ENCODE results near the gene DDX18. TPM values are rescaled to one million over a fixed set of nuclear protein-coding genes. Genes with fewer than 3 reads are reported as not detected.
A peak's percentile ranks its signal among the peaks of the same experiment; 100 is the strongest.

Gene DDX18
- total and polyA plus RNA-seq, 11 donors: 12.2 to 40.6 (median 28.2) TPM

DNA sequence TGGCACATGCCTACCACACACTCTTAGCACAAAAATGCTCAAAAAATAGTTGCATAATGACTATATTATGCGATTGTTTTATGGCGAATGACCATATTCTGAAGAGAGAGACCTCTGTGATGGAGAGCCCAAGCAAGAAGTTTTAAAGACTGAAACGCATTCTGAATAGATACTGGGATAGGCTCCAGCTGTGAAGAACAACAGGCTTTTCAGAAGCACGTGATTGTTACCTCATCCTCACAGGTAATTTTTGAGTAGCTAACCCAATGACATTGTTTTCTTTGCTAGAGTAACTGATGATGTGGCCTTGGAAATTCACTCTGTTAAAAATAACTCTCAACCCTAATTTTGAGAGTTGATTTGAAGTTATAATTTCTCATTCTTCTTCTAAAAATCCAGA, 2.0 kb upstream of the DDX18 start:
- 60 to 65% (median 63%) methylated on average over 4 of the region's 4 CpGs for WGBS, 4 donors

DNA sequence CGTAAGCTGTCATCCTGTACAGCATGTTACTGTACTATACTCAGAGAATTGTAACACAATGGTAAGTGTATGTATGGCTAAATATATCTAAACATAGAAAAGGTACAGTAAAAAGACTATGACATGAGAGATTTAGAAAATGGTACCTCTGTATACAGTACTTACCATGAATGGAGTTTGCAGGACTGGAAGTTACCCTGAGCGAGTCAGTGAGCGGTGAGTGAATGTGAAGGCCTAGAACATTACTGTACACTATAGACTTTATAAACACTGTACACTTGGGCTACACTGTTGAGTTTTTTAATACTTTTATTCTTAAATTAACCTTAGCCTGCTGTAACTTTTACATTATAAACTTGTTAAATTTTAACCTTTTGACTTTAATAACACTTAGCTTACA, 1.5 kb downstream of the DDX18 start:
- H3K4me3 ChIP-seq: peak overlapping the region in 5 of 12 donors; percentile 63 to 95 (median 82)
- no peak overlapping the region for H3K27ac ChIP-seq
- peaks cover 0 to 48% (median 36%) of the 10 kb centered on the region in 9 donors for H3K36me3 ChIP-seq
- intact Hi-C loops (cut with DNase I): loop anchor here in 4 of 10 donors (5.0 to 10.0 kb wide), 5 partner anchors 119 to 269 kb away; partner anchors contain the start of genes CCDC93 (in 2 of the 4) and INSIG2 (in 1 of the 4)
- H3K9me3 ChIP-seq: no peaks in the 10 kb centered on the region
- ATAC-seq (no peak), DNase-seq (no peak)
- 92 to 97% (median 93%) methylated on average over 3 of the region's 3 CpGs for WGBS, 4 donors
- peaks cover 0 to 27% (median 15%) of the 10 kb centered on the region in 12 donors for H3K4me1 ChIP-seq
- H3K27me3 ChIP-seq: no peaks in the 10 kb centered on the region
- no peak for TF ChIP-seq POLR2A (IDR thresholded peaks at IDR 0.05)
- TF ChIP-seq, protein P1, sequence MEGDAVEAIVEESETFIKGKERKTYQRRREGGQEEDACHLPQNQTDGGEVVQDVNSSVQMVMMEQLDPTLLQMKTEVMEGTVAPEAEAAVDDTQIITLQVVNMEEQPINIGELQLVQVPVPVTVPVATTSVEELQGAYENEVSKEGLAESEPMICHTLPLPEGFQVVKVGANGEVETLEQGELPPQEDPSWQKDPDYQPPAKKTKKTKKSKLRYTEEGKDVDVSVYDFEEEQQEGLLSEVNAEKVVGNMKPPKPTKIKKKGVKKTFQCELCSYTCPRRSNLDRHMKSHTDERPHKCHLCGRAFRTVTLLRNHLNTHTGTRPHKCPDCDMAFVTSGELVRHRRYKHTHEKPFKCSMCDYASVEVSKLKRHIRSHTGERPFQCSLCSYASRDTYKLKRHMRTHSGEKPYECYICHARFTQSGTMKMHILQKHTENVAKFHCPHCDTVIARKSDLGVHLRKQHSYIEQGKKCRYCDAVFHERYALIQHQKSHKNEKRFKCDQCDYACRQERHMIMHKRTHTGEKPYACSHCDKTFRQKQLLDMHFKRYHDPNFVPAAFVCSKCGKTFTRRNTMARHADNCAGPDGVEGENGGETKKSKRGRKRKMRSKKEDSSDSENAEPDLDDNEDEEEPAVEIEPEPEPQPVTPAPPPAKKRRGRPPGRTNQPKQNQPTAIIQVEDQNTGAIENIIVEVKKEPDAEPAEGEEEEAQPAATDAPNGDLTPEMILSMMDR (IDR thresholded peaks at IDR 0.05): no peak

More for the DNA sequence above, 2.0 kb upstream of the DDX18 start:
- no peaks in the 10 kb centered on the region for H3K27me3 ChIP-seq
- DNase-seq (no peak), ATAC-seq (no peak)
- H3K27ac ChIP-seq: no peak overlapping the region
- intact Hi-C loops (cut with DNase I): loop anchor here in 5 of 10 donors (5.0 to 10.0 kb wide), 4 partner anchors 122 to 272 kb away; partner anchors contain the start of genes CCDC93 (in 2 of the 5) and INSIG2 (in 1 of the 5)
- peaks cover 0 to 27% (median 15%) of the 10 kb centered on the region in 12 donors for H3K4me1 ChIP-seq
- no peak for TF ChIP-seq POLR2A (IDR thresholded peaks at IDR 0.05)
- TF ChIP-seq, protein P1 (IDR thresholded peaks at IDR 0.05): no peak
- peaks cover 0 to 13% (median 2%) of the 10 kb centered on the region in 9 donors for H3K36me3 ChIP-seq
- no peaks in the 10 kb centered on the region for H3K9me3 ChIP-seq
- H3K4me3 ChIP-seq: no peak overlapping the region

DNA sequence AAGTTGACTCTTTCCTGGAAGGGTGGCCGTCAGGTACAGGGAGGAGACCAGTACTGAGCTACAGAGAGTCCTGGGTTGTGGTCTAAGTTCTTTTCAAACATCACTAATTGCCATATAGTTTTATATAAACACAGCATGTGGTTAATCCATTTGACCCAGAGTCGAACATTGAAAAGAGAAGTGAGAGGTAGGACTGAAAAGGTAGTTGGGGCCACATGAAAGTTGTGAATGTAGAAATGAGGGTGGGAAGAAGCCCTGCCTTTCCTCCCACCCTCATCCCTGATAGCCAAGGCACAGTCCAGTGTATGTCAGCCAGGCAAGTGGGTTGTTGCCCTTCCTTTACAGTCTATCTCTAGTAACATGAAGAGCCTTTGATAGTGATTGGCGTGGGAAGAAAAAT, 4.4 kb downstream of the DDX18 start:
- Histone ChIP-seq H3K4me1 (peaks cover 0 to 24% (median 15%) of the 10 kb centered on the region in 12 donors), H3K4me3 (no peak overlapping the region), H3K27me3 (no peaks in the 10 kb centered on the region), H3K36me3 (peaks cover 0 to 78% (median 66%) of the 10 kb centered on the region in 9 donors), H3K9me3 (no peaks in the 10 kb centered on the region), H3K27ac (no peak overlapping the region)
- intact Hi-C loops (cut with DNase I): loop anchor here in 4 of 10 donors (5.0 to 10.0 kb wide), 5 partner anchors 116 to 266 kb away; partner anchors contain the start of genes CCDC93 (in 2 of the 4) and INSIG2 (in 1 of the 4)
- ATAC-seq (no peak), DNase-seq (no peak)
- TF ChIP-seq POLR2A (IDR thresholded peaks at IDR 0.05): no peak
- TF ChIP-seq, protein P1 (IDR thresholded peaks at IDR 0.05): no peak
- WGBS, 4 donors: 94 to 96% (median 96%) methylated on average over 3 of the region's 3 CpGs

DNA sequence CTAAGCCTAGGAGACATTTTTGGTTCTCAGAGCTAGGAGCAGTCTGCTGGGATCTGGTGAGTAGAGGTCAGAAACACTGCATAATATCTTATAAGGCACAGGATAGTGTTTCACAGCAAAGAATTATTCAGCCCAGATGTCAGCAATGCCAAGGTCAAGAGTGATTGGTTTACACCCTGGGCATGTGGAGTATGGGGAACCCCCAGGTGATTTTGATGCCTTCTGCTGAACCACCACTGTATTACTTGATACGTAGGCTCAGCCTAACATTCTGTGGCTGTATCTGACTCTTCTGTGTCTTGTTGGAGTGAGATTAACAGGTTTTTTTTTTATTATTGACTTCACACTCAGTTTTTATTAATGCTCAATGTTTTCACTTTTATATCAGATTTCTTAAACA, 6.0 kb downstream of the DDX18 start:
- 80 to 92% (median 89%) methylated on average over 1 of the region's 1 CpG for WGBS, 4 donors
- intact Hi-C loops (cut with DNase I): no loop called here

More for the DNA sequence above, 6.0 kb downstream of the DDX18 start:
- Histone ChIP-seq H3K27me3 (no peaks in the 10 kb centered on the region), H3K9me3 (no peaks in the 10 kb centered on the region), H3K36me3 (peaks cover 0 to 93% (median 81%) of the 10 kb centered on the region in 9 donors), H3K27ac (no peak overlapping the region), H3K4me1 (peaks cover 0 to 16% (median 9%) of the 10 kb centered on the region in 12 donors), H3K4me3 (no peak overlapping the region)
- no peak for ATAC-seq
- DNase-seq: no peak
- TF ChIP-seq, protein P1 (IDR thresholded peaks at IDR 0.05): no peak
- no peak for TF ChIP-seq POLR2A (IDR thresholded peaks at IDR 0.05)
